ENCODE results near the gene SHLD1.
"Not testable (repeated sequence)": the region's sequence is repeated elsewhere in the genome, so short reads cannot be mapped to it uniquely, and the experiment has no call there.

The SHLD1 gene

GRCh38 chr20:5737966-5738365 lies 12.2 kb upstream of the SHLD1 start:
- no peaks in the 10 kb centered on the region for H3K9me3 ChIP-seq (ENCODE audit: insufficient read depth, low read length)
- H3K4me3 ChIP-seq (ENCODE audit: insufficient read length, low read depth) = no peak overlapping the region
- TF ChIP-seq ZNF274 (IDR thresholded peaks at IDR 0.05; ENCODE audit: low read depth, low read length) = no peak
- TF ChIP-seq YY1 (IDR thresholded peaks at IDR 0.05; ENCODE audit: insufficient read depth, insufficient read length) = no peak
- no peak for TF ChIP-seq SUZ12 (IDR thresholded peaks at IDR 0.05; ENCODE audit: extremely low read depth, insufficient read depth, insufficient read length)
- DNase-seq (ENCODE audit: low read depth, low spot score) = no peak
- no peaks in the 10 kb centered on the region for H3K36me3 ChIP-seq (ENCODE audit: insufficient read depth, insufficient read length, low read length)
- no peaks in the 10 kb centered on the region for H3K4me1 ChIP-seq (ENCODE audit: insufficient read depth, insufficient read length)
- H3K27me3 ChIP-seq (ENCODE audit: insufficient read depth, insufficient read length) = no peaks in the 10 kb centered on the region
- no peak overlapping the region for H3K9ac ChIP-seq (ENCODE audit: insufficient read length, low read depth)

- not testable (repeated sequence) for H3K4me3 ChIP-seq (ENCODE audit: insufficient read length, low read depth); H3K9me3 ChIP-seq (ENCODE audit: insufficient read depth, low read length); H3K9ac ChIP-seq (ENCODE audit: insufficient read length, low read depth); H3K36me3 ChIP-seq (ENCODE audit: insufficient read depth, insufficient read length, low read length); H3K4me1 ChIP-seq (ENCODE audit: insufficient read depth, insufficient read length); H3K27me3 ChIP-seq (ENCODE audit: insufficient read depth, insufficient read length); DNase-seq (ENCODE audit: low read depth, low spot score)
Measured at GRCh38 chr20:5740643-5741042, 9.6 kb upstream of the SHLD1 start.

GRCh38 chr20:5741089-5741488 lies 9.1 kb upstream of the SHLD1 start:
- Histone ChIP-seq H3K9me3 (ENCODE audit: insufficient read depth, low read length) (no peaks in the 10 kb centered on the region), H3K4me1 (ENCODE audit: insufficient read depth, insufficient read length) (no peaks in the 10 kb centered on the region), H3K36me3 (ENCODE audit: insufficient read depth, insufficient read length, low read length) (no peaks in the 10 kb centered on the region), H3K4me3 (ENCODE audit: insufficient read length, low read depth) (no peak overlapping the region), H3K9ac (ENCODE audit: insufficient read length, low read depth) (no peak overlapping the region), H3K27me3 (ENCODE audit: insufficient read depth, insufficient read length) (no peaks in the 10 kb centered on the region)
- DNase-seq (ENCODE audit: low read depth, low spot score) = no peak
- TF ChIP-seq ZNF274 (IDR thresholded peaks at IDR 0.05; ENCODE audit: low read depth, low read length) (no peak), YY1 (IDR thresholded peaks at IDR 0.05; ENCODE audit: insufficient read depth, insufficient read length) (no peak), SUZ12 (IDR thresholded peaks at IDR 0.05; ENCODE audit: extremely low read depth, insufficient read depth, insufficient read length) (no peak)

- Histone ChIP-seq H3K4me1 (ENCODE audit: insufficient read depth, insufficient read length) (no peaks in the 10 kb centered on the region), H3K36me3 (ENCODE audit: insufficient read depth, insufficient read length, low read length) (no peaks in the 10 kb centered on the region), H3K9me3 (ENCODE audit: insufficient read depth, low read length) (no peaks in the 10 kb centered on the region), H3K9ac (ENCODE audit: insufficient read length, low read depth) (no peak overlapping the region), H3K27me3 (ENCODE audit: insufficient read depth, insufficient read length) (no peaks in the 10 kb centered on the region), H3K4me3 (ENCODE audit: insufficient read length, low read depth) (no peak overlapping the region)
- no peak for TF ChIP-seq ZNF274 (IDR thresholded peaks at IDR 0.05; ENCODE audit: low read depth, low read length)
- TF ChIP-seq YY1 (IDR thresholded peaks at IDR 0.05; ENCODE audit: insufficient read depth, insufficient read length) = no peak
- no peak for TF ChIP-seq SUZ12 (IDR thresholded peaks at IDR 0.05; ENCODE audit: extremely low read depth, insufficient read depth, insufficient read length)
- no peak for DNase-seq (ENCODE audit: low read depth, low spot score)
Measured at GRCh38 chr20:5742041-5742440, 8.2 kb upstream of the SHLD1 start.

- H3K36me3 ChIP-seq (ENCODE audit: insufficient read depth, insufficient read length, low read length) = no peaks in the 10 kb centered on the region
- H3K9me3 ChIP-seq (ENCODE audit: insufficient read depth, low read length) = no peaks in the 10 kb centered on the region
- no peaks in the 10 kb centered on the region for H3K4me1 ChIP-seq (ENCODE audit: insufficient read depth, insufficient read length)
- no peak for TF ChIP-seq SUZ12 (IDR thresholded peaks at IDR 0.05; ENCODE audit: extremely low read depth, insufficient read depth, insufficient read length)
- TF ChIP-seq YY1 (IDR thresholded peaks at IDR 0.05; ENCODE audit: insufficient read depth, insufficient read length) = no peak
- no peak for TF ChIP-seq ZNF274 (IDR thresholded peaks at IDR 0.05; ENCODE audit: low read depth, low read length)
- H3K4me3 ChIP-seq (ENCODE audit: insufficient read length, low read depth) = no peak overlapping the region
- H3K27me3 ChIP-seq (ENCODE audit: insufficient read depth, insufficient read length) = no peaks in the 10 kb centered on the region
- no peak overlapping the region for H3K9ac ChIP-seq (ENCODE audit: insufficient read length, low read depth)
- no peak for DNase-seq (ENCODE audit: low read depth, low spot score)
Measured at GRCh38 chr20:5745416-5746030, 4.7 kb upstream of the SHLD1 start.

- no peaks in the 10 kb centered on the region for H3K9me3 ChIP-seq (ENCODE audit: insufficient read depth, low read length)
- DNase-seq (ENCODE audit: low read depth, low spot score) = no peak
- no peak overlapping the region for H3K4me3 ChIP-seq (ENCODE audit: insufficient read length, low read depth)
- no peaks in the 10 kb centered on the region for H3K36me3 ChIP-seq (ENCODE audit: insufficient read depth, insufficient read length, low read length)
- H3K27me3 ChIP-seq (ENCODE audit: insufficient read depth, insufficient read length) = no peaks in the 10 kb centered on the region
- no peaks in the 10 kb centered on the region for H3K4me1 ChIP-seq (ENCODE audit: insufficient read depth, insufficient read length)
- H3K9ac ChIP-seq (ENCODE audit: insufficient read length, low read depth) = no peak overlapping the region
- TF ChIP-seq ZNF274 (IDR thresholded peaks at IDR 0.05; ENCODE audit: low read depth, low read length) = no peak
- TF ChIP-seq YY1 (IDR thresholded peaks at IDR 0.05; ENCODE audit: insufficient read depth, insufficient read length) = no peak
- TF ChIP-seq SUZ12 (IDR thresholded peaks at IDR 0.05; ENCODE audit: extremely low read depth, insufficient read depth, insufficient read length) = no peak
Measured at GRCh38 chr20:5746064-5746463, 4.1 kb upstream of the SHLD1 start.

GRCh38 chr20:5748246-5748645 lies 2.0 kb upstream of the SHLD1 start:
- Histone ChIP-seq H3K4me3 (ENCODE audit: insufficient read length, low read depth) (no peak overlapping the region), H3K27me3 (ENCODE audit: insufficient read depth, insufficient read length) (no peaks in the 10 kb centered on the region), H3K36me3 (ENCODE audit: insufficient read depth, insufficient read length, low read length) (no peaks in the 10 kb centered on the region), H3K9ac (ENCODE audit: insufficient read length, low read depth) (no peak overlapping the region), H3K9me3 (ENCODE audit: insufficient read depth, low read length) (no peaks in the 10 kb centered on the region), H3K4me1 (ENCODE audit: insufficient read depth, insufficient read length) (no peaks in the 10 kb centered on the region)
- DNase-seq (ENCODE audit: low read depth, low spot score) = no peak
- no peak for TF ChIP-seq YY1 (IDR thresholded peaks at IDR 0.05; ENCODE audit: insufficient read depth, insufficient read length)

GRCh38 chr20:5749512-5749951 lies 669 bp upstream of the SHLD1 start:
- not testable (repeated sequence) for DNase-seq (ENCODE audit: low read depth, low spot score); H3K4me3 ChIP-seq (ENCODE audit: insufficient read length, low read depth); H3K9ac ChIP-seq (ENCODE audit: insufficient read length, low read depth); H3K27me3 ChIP-seq (ENCODE audit: insufficient read depth, insufficient read length); H3K4me1 ChIP-seq (ENCODE audit: insufficient read depth, insufficient read length); H3K36me3 ChIP-seq (ENCODE audit: insufficient read depth, insufficient read length, low read length); H3K9me3 ChIP-seq (ENCODE audit: insufficient read depth, low read length)
